ENCODE results near the gene SLC44A2. TPM values are rescaled to one million over a fixed set of nuclear protein-coding genes. Genes with fewer than 3 reads are reported as not detected.

SLC44A2 gene
- total and polyA plus RNA-seq, 2 of the 13 experiments (the other 11 are each of a cell fraction or from before 2014, with no cell fraction given) = 2.4 to 5.6 TPM

DNA sequence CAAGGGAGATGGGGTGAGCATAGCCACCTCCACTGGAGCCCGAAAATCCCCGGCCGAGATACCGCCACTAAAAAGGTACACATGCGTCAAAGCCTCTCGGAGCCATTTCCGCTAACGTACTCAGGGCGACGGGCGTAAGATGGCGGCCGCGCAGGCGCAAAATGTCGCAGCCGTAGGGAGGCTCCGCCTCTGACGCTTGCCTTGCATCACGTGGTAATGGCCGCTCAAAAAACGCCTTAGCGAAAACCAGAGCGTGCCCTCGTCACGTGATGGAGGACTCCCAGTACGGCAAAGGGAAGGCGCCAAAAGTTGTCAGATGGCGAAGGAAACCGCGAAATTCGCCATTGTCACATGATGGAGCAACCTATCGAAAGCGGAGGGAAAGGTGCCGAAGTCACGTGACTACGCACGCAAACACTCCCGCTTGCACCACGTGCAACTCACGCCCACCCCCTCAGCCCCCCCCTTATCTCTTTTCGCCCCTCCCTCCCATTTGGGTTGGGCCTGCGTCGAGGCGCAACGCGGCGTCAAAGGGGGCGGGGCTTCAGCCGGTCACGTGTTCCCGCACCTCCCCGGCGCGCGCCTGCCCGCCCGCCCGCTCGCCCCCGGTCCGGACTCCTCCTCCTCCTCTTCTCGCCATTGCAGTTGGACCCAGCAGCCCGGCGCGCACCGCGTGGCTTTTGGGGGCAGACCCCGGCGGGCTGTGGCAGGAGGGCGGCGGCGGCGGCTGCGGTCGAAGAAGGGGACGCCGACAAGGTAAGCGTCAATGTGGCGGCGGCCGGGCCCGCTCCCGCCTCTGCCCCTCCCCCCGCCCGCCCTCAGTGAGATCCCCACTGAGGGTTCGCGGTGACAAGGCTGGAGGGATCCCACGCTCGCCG lies 28.6 kb downstream of the SLC44A2 start, which contains the start of gene ILF3 (continued):
- TF ChIP-seq ZNF776 (CRISPR knock-in tag; IDR thresholded peaks at IDR 0.05) (peak; percentile 93), PITX1 (CRISPR knock-in tag; IDR thresholded peaks at IDR 0.05) (peak; percentile 39), ZNF235 (CRISPR knock-in tag; IDR thresholded peaks at IDR 0.05; ENCODE audit: borderline replicate concordance) (0 out of 2 replicates have a peak, but pooled peaks have one; percentile 68), TBX3 (IDR thresholded peaks at IDR 0.05; ENCODE audit: borderline replicate concordance) (peak; percentile 99), ATF7-NPFF (CRISPR knock-in tag; IDR thresholded peaks at IDR 0.05; ENCODE audit: low read depth) (peak; percentile 62; the same call in 1 of the 2 replicates), FOXC1 (CRISPR knock-in tag; IDR thresholded peaks at IDR 0.05; ENCODE audit: borderline replicate concordance) (peak; percentile 79), PHF5A (CRISPR knock-in tag; IDR thresholded peaks at IDR 0.05; ENCODE audit: low read depth, unreplicated experiment) (peak; percentile 61), KLF11 (CRISPR knock-in tag; IDR thresholded peaks at IDR 0.05) (peak; percentile 96), POLR2A (IDR thresholded peaks at IDR 0.05; ENCODE audit: insufficient read depth in 1 of 2, low read depth in 2 of 2, low read length in 2 of 2) (peak; percentile 87 to 94), ZNF33A (CRISPR knock-in tag; IDR thresholded peaks at IDR 0.05; ENCODE audit: borderline replicate concordance) (peak; percentile 23), NCOA2 (CRISPR knock-in tag; IDR thresholded peaks at IDR 0.05) (peak; percentile 77), ZNF3 (CRISPR knock-in tag; IDR thresholded peaks at IDR 0.05) (no peak), ZNF891 (CRISPR knock-in tag; IDR thresholded peaks at IDR 0.05) (no peak), NFKBIZ (CRISPR knock-in tag; IDR thresholded peaks at IDR 0.05) (peak; percentile 63), TOE1 (CRISPR knock-in tag; IDR thresholded peaks at IDR 0.05) (0 out of 2 replicates have a peak, but pooled peaks have one; percentile 27), ATF5 (CRISPR knock-in tag; IDR thresholded peaks at IDR 0.05; ENCODE audit: low read depth) (no peak), ZNF275 (CRISPR knock-in tag; IDR thresholded peaks at IDR 0.05; ENCODE audit: borderline replicate concordance) (peak; percentile 92; the same call in 1 of the 2 replicates), ARID2 (CRISPR knock-in tag; IDR thresholded peaks at IDR 0.05; ENCODE audit: borderline replicate concordance) (no peak), ZNF503 (CRISPR knock-in tag; IDR thresholded peaks at IDR 0.05) (peak; percentile 33; the same call in 1 of the 2 replicates), MBNL3 (CRISPR knock-in tag; conservative IDR thresholded peaks at IDR 0.05) (no peak), DPF2 (CRISPR knock-in tag; IDR thresholded peaks at IDR 0.05; ENCODE audit: borderline replicate concordance, low read depth) (no peak), SNAI1 (CRISPR knock-in tag; IDR thresholded peaks at IDR 0.05; ENCODE audit: borderline replicate concordance) (peak; percentile 66; the same call in 1 of the 2 replicates)
- TF ChIP-seq, protein P1, sequence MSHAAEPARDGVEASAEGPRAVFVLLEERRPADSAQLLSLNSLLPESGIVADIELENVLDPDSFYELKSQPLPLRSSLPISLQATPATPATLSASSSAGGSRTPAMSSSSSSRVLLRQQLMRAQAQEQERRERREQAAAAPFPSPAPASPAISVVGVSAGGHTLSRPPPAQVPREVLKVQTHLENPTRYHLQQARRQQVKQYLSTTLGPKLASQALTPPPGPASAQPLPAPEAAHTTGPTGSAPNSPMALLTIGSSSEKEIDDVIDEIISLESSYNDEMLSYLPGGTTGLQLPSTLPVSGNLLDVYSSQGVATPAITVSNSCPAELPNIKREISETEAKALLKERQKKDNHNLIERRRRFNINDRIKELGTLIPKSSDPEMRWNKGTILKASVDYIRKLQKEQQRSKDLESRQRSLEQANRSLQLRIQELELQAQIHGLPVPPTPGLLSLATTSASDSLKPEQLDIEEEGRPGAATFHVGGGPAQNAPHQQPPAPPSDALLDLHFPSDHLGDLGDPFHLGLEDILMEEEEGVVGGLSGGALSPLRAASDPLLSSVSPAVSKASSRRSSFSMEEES (CRISPR knock-in tag; IDR thresholded peaks at IDR 0.05) = peak; percentile 100
- TF ChIP-seq, protein P2, sequence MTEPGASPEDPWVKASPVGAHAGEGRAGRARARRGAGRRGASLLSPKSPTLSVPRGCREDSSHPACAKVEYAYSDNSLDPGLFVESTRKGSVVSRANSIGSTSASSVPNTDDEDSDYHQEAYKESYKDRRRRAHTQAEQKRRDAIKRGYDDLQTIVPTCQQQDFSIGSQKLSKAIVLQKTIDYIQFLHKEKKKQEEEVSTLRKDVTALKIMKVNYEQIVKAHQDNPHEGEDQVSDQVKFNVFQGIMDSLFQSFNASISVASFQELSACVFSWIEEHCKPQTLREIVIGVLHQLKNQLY (CRISPR knock-in tag; IDR thresholded peaks at IDR 0.05) = peak; percentile 95

Data from HepG2 (cell line).